LNCAP (cell line): ENCODE data around the gene TNFRSF1A.

ENCODE experiments used
- CTCF ChIP-seq: fragments of 450-650 bp; IDR thresholded peaks from 2 replicates; pipeline ENCODE4 v1.5.1; 2017; ENCODE audit warnings: mild to moderate bottlenecking

TNFRSF1A gene

GRCh38 chr12:6335451-6336078, 6.3 kb downstream of the TNFRSF1A start:
- peak; percentile 45; the same call in 1 of the 2 replicates for TF ChIP-seq CTCF

- TF ChIP-seq CTCF = no peak
Measured at GRCh38 chr12:6334940-6335450, 6.9 kb downstream of the TNFRSF1A start.

- no peak for TF ChIP-seq CTCF
Measured at GRCh38 chr12:6334359-6334758, 7.5 kb downstream of the TNFRSF1A start.

- no peak for TF ChIP-seq CTCF
Measured at GRCh38 chr12:6333566-6333965, 8.3 kb downstream of the TNFRSF1A start.

- TF ChIP-seq CTCF = no peak
Measured at GRCh38 chr12:6333029-6333428, 8.8 kb downstream of the TNFRSF1A start.

- TF ChIP-seq CTCF = no peak
Measured at GRCh38 chr12:6332459-6332858, 9.4 kb downstream of the TNFRSF1A start.

- TF ChIP-seq CTCF = no peak
Measured at GRCh38 chr12:6330999-6331714, 10.7 kb downstream of the TNFRSF1A start.
